Upper lobe of right lung (tissue), 1 donor: ENCODE measurements around the gene APIP. TPM values are rescaled to one million over a fixed set of nuclear protein-coding genes. Genes with fewer than 3 reads are reported as not detected.

Experiments
- ATAC-seq: fragments of 200-7000 bp; cut with Tn5 transposase; one replicate; pipeline ENCODE4 v1.9.1; 2020; ENCODE audit warnings: mild to moderate bottlenecking, moderate library complexity
- DNase-seq: peaks from one replicate; pipeline ENCODE4 v3.0.0-alpha.2; 2020
- H3K27ac ChIP-seq: fragments of 200-600 bp; one replicate; pipeline ENCODE4 v1.8.0; 2022
- H3K27me3 ChIP-seq: fragments of 200-600 bp; one replicate; pipeline ENCODE4 v1.8.0; 2022; ENCODE audit warnings: mild to moderate bottlenecking
- H3K36me3 ChIP-seq: fragments of 200-600 bp; one replicate; pipeline ENCODE4 v1.8.0; 2022
- H3K4me1 ChIP-seq: fragments of 200-600 bp; one replicate; pipeline ENCODE4 v1.8.0; 2022
- H3K4me3 ChIP-seq: fragments of 200-600 bp; one replicate; pipeline ENCODE4 v1.8.0; 2022; ENCODE audit warnings: mild to moderate bottlenecking
- H3K9me3 ChIP-seq: fragments of 200-600 bp; one replicate; pipeline ENCODE4 v1.8.0; 2022
- intact Hi-C: fragments of 100-400 bp; cut with DNase I; formaldehyde crosslinking; loops from one replicate; pipeline ENCODE4 v1.11.0; 2022
- total RNA-seq: library from RNA; stranded (reverse); fragmentation: NEBNext Ultra II Directional; extraction: Animal tissue kit (Norgen Biotek cat#: 25700); gene quantifications from one replicate; pipeline ENCODE4 v1.2.1, GENCODE V29; 2021
- TF ChIP-seq, protein P1 (sequence below): fragments of 200-600 bp; IDR thresholded peaks from one replicate; pipeline ENCODE4 v1.8.0; 2022; ENCODE audit warnings: antibody characterized with exemption
- donor health status: DM: no; HTN: yes; CAD: no; lungs with severe emphysema.

APIP gene
- total RNA-seq, 1 donor from 2014 or later = 26.5 TPM

DNA sequence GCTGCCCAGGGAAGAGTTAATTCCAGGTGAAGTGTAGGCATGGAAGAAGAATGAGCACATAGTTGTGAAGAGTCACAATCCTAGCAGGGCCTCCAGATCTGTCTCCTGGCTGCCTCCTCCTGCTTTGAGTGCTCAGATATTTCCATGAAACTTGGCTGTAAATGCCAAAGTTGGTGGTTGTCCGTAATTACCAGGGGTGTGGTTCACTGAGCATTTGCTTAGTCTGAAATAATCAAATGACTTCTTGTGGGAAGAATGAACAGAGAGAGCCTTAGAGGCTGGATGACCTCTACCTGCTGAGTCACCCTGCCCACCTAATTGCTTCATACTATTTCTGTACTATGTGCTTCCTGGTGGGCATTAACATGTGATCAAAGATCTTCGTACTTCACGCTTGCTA, 50.9 kb downstream of the APIP start:
- DNase-seq = no peak
- Histone ChIP-seq H3K4me3 (no peak overlapping the region), H3K27ac (no peak overlapping the region), H3K27me3 (no peaks in the 10 kb centered on the region), H3K4me1 (peaks cover 3% of the 10 kb centered on the region), H3K9me3 (no peaks in the 10 kb centered on the region), H3K36me3 (no peaks in the 10 kb centered on the region)
- no peak for ATAC-seq
- TF ChIP-seq, protein P1, sequence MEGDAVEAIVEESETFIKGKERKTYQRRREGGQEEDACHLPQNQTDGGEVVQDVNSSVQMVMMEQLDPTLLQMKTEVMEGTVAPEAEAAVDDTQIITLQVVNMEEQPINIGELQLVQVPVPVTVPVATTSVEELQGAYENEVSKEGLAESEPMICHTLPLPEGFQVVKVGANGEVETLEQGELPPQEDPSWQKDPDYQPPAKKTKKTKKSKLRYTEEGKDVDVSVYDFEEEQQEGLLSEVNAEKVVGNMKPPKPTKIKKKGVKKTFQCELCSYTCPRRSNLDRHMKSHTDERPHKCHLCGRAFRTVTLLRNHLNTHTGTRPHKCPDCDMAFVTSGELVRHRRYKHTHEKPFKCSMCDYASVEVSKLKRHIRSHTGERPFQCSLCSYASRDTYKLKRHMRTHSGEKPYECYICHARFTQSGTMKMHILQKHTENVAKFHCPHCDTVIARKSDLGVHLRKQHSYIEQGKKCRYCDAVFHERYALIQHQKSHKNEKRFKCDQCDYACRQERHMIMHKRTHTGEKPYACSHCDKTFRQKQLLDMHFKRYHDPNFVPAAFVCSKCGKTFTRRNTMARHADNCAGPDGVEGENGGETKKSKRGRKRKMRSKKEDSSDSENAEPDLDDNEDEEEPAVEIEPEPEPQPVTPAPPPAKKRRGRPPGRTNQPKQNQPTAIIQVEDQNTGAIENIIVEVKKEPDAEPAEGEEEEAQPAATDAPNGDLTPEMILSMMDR = no peak
- intact Hi-C loops = no loop called here

GRCh38 chr11:34864424-34864823, 51.8 kb downstream of the APIP start:
- Histone ChIP-seq H3K36me3 (no peaks in the 10 kb centered on the region), H3K9me3 (no peaks in the 10 kb centered on the region), H3K4me3 (no peak overlapping the region), H3K27me3 (no peaks in the 10 kb centered on the region), H3K27ac (no peak overlapping the region), H3K4me1 (peaks cover 4% of the 10 kb centered on the region)
- intact Hi-C loops = no loop called here
- peak; percentile 30 for ATAC-seq
- TF ChIP-seq, protein P1 = no peak
- no peak for DNase-seq

GRCh38 chr11:34863048-34863447, 53.1 kb downstream of the APIP start:
- ATAC-seq (no peak), DNase-seq (no peak)
- intact Hi-C loops = no loop called here
- no peaks in the 10 kb centered on the region for H3K9me3 ChIP-seq
- TF ChIP-seq, protein P1 = no peak
- H3K4me1 ChIP-seq = peaks cover 8% of the 10 kb centered on the region
- no peaks in the 10 kb centered on the region for H3K27me3 ChIP-seq
- H3K36me3 ChIP-seq = no peaks in the 10 kb centered on the region
- H3K27ac ChIP-seq = no peak overlapping the region
- H3K4me3 ChIP-seq = no peak overlapping the region

DNA sequence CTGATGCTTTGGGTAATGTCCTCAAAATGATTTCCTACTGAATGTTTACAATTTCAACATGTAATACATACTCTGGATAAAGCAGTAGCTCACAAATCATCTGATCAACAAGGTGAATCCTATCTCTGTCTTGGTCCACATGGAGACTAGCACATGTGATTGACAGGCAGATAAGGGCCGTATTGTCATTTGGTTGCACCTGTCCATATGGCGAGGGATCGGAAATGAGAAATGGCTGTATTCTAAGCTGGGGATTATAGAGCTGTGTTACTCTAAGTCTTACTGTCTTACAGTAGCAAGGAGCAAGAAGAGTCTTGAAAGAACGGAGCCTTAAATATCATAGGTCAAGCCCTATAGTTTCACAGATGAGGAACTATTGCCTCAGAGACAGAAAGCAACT, 55.7 kb downstream of the APIP start:
- Histone ChIP-seq H3K9me3 (no peaks in the 10 kb centered on the region), H3K27ac (no peak overlapping the region), H3K4me1 (peaks cover 8% of the 10 kb centered on the region), H3K27me3 (no peaks in the 10 kb centered on the region), H3K36me3 (no peaks in the 10 kb centered on the region), H3K4me3 (no peak overlapping the region)
- intact Hi-C loops = no loop called here
- ATAC-seq = no peak
- TF ChIP-seq, protein P1 = no peak
- no peak for DNase-seq

DNA sequence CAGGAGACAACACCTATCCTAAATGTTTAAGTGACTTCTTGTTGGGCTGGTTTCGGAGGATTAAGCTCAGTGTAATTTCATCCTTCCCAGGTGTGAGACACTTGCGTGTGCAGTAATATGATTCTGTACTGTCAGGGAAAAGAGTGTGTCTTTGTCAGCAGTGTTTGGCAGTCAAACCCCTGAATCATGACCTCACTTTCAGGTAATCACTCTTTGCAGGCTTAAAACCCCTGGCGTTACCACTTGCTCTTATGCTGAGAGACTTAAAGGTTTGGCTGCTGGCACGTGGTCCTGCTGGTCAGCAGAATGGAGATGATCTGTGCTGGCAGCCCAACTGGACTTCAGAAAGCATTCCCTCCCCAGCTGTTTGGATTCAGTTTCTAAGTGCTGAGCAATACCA, 56.1 kb downstream of the APIP start:
- no peak for ATAC-seq

GRCh38 chr11:34859496-34859895, 56.7 kb downstream of the APIP start:
- Histone ChIP-seq H3K4me3 (no peak overlapping the region), H3K36me3 (no peaks in the 10 kb centered on the region)

More for the DNA sequence above, 56.1 kb downstream of the APIP start:
- TF ChIP-seq, protein P1 = no peak
- peak overlapping the region; percentile 49 for H3K27ac ChIP-seq
- no peaks in the 10 kb centered on the region for H3K36me3 ChIP-seq
- no peak overlapping the region for H3K4me3 ChIP-seq
- no peaks in the 10 kb centered on the region for H3K9me3 ChIP-seq
- peaks cover 8% of the 10 kb centered on the region for H3K4me1 ChIP-seq
- intact Hi-C loops = no loop called here
- no peak for DNase-seq
- H3K27me3 ChIP-seq = no peaks in the 10 kb centered on the region

More at GRCh38 chr11:34859496-34859895, 56.7 kb downstream of the APIP start:
- ATAC-seq (no peak), DNase-seq (no peak)
- intact Hi-C loops = no loop called here
- Histone ChIP-seq H3K27ac (no peak overlapping the region), H3K9me3 (no peaks in the 10 kb centered on the region), H3K27me3 (no peaks in the 10 kb centered on the region), H3K4me1 (peaks cover 8% of the 10 kb centered on the region)
- TF ChIP-seq, protein P1 = no peak
